CD4-positive, alpha-beta T cell treated with Interleukin-15 for 1 hour (primary cell): ENCODE data around the gene ABCF2.
A peak's percentile ranks its signal among the peaks of the same experiment; 100 is the strongest.

Experiments
- DNase-seq: peaks from one replicate; pipeline ENCODE4 v3.0.0-alpha.2; 2020

The ABCF2 gene

GRCh38 chr7:151240942-151241754, 14.1 kb upstream of the ABCF2 start:
- DNase-seq: no peak

- no peak for DNase-seq
These were observed 13.5 kb upstream of the ABCF2 start for GRCh38 chr7:151240536-151240935.

- DNase-seq: no peak
These were observed 12.9 kb upstream of the ABCF2 start for GRCh38 chr7:151239837-151240459.

GRCh38 chr7:151238924-151239836, 12.2 kb upstream of the ABCF2 start:
- DNase-seq: no peak

DNA sequence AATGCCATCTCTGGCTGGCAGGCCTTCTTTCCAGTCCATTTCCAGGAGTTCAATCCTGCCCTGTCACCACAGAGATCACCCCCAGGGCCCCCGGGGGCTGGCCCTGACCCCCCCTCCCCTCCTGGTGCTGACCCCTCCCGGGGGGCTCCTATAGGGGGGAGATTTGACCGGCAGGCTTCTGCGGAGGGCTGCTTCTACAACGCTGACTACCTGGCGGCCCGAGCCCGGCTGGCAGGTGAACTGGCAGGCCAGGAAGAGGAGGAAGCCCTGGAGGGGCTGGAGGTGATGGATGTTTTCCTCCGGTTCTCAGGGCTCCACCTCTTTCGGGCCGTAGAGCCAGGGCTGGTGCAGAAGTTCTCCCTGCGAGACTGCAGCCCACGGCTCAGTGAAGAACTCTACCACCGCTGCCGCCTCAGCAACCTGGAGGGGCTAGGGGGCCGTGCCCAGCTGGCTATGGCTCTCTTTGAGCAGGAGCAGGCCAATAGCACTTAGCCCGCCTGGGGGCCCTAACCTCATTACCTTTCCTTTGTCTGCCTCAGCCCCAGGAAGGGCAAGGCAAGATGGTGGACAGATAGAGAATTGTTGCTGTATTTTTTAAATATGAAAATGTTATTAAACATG, 11.3 kb upstream of the ABCF2 start:
- DNase-seq: no peak

- no peak for DNase-seq
These were observed 10.5 kb upstream of the ABCF2 start for GRCh38 chr7:151237244-151238189.

- no peak for DNase-seq
These were observed 9.4 kb upstream of the ABCF2 start for GRCh38 chr7:151236406-151236805.

DNA sequence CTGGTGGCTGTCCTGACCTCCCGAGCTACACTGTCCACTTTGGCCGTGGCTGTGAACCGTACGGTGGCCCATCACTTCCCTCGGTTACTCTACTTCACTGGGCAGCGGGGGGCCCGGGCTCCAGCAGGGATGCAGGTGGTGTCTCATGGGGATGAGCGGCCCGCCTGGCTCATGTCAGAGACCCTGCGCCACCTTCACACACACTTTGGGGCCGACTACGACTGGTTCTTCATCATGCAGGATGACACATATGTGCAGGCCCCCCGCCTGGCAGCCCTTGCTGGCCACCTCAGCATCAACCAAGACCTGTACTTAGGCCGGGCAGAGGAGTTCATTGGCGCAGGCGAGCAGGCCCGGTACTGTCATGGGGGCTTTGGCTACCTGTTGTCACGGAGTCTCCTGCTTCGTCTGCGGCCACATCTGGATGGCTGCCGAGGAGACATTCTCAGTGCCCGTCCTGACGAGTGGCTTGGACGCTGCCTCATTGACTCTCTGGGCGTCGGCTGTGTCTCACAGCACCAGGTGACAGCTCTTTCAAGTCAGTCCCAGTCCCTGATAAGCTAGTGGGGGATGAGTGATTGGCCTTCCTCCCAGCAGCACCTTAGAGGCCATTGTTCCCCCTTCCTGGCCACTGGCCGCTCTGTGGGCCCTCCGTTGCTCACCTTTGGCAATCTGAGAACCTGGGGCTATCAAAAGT, 8.2 kb upstream of the ABCF2 start:
- DNase-seq: no peak

DNA sequence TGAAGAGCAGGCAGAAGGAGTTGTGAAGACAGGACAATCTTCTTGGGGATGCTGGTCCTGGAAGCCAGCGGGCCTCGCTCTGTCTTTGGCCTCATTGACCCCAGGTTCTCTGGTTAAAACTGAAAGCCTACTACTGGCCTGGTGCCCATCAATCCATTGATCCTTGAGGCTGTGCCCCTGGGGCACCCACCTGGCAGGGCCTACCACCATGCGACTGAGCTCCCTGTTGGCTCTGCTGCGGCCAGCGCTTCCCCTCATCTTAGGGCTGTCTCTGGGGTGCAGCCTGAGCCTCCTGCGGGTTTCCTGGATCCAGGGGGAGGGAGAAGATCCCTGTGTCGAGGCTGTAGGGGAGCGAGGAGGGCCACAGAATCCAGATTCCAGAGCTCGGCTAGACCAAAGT, 6.8 kb upstream of the ABCF2 start:
- no peak for DNase-seq

GRCh38 chr7:151232917-151233701, 6.1 kb upstream of the ABCF2 start:
- DNase-seq: peak; percentile 68

DNA sequence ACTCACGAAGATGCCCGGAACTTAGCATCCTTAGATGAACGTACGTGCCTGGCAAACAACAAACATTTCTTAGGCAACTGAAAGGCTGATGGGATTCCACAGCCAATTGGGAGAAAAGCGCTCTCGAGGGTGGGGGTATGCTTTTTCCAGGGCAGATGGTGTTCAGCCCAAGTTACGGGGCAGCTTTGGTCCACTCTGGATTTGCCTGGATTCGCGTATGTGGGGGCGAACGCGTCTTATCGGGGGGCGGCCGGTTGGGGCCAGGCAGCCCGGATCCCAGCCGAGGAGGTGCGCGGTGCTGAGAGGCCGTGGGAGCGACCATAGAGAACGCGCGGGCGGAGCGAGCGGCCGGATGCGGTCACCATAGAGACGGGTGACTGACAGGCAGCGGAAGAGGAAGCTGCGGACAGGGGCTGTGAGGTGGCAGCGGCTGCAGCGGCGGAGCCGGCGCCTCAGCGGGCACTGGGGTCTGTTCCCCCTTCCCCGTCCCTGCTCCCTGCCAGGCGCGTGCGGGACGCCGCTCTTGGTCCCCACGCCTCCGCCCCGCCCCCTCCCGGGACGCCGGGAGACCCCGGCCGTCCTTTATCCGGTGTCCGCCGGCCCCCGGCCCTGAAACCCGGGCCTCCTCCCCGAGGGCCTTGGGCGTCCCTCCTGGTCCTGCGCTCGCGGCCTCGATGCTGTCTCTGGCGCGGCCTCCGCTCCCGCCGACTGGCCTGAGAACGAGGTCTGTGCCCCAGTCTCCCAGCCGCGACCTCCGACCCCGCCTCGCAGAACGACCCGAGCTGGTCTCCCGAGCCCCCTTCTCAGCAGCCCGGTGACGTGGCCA, 5.3 kb upstream of the ABCF2 start, which contains the start of gene CHPF2:
TSS of gene CHPF2 (plus strand) at position 393 of the 826 bp plus-strand sequence. CDS start 1,529 bp downstream, outside the sequence.
- DNase-seq: peak; percentile 88

DNA sequence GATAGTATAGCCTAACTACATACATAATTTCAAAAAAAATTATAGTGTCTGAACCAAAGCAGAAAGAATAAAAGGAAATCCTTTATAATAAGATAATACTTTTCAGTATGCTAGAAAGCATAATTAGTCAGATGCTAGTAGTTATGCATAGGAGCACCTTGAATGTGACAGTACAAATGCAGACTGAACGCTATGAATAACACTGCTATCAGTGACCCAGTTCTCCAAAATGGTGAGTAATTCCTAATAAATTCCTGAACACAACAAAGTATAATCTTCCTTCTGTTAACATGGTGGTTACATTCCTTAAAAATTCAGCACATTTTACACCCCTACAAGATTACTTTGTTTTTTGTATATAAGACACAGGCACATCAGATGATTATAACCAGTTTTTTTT, 4.1 kb upstream of the ABCF2 start:
- no peak for DNase-seq

DNA sequence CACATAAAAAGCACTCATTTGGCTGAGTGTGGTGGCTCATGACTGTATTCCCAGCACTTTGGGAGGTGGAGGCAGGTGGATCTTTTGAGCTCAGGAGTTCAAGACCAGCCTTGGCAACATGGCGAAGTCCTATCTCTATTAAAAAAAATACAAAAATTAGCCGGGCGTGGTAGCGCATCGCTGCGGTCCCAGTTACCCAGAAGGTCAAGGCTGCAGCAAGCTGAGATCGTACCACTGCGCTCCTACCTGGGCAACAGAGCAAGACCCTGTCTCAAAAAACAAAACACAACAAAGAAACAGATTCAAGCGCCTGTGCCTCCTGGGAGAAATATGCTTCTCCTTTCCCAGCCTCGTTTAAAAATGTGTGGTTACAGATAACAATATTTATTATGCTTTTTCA, 2.2 kb upstream of the ABCF2 start:
- no peak for DNase-seq

DNA sequence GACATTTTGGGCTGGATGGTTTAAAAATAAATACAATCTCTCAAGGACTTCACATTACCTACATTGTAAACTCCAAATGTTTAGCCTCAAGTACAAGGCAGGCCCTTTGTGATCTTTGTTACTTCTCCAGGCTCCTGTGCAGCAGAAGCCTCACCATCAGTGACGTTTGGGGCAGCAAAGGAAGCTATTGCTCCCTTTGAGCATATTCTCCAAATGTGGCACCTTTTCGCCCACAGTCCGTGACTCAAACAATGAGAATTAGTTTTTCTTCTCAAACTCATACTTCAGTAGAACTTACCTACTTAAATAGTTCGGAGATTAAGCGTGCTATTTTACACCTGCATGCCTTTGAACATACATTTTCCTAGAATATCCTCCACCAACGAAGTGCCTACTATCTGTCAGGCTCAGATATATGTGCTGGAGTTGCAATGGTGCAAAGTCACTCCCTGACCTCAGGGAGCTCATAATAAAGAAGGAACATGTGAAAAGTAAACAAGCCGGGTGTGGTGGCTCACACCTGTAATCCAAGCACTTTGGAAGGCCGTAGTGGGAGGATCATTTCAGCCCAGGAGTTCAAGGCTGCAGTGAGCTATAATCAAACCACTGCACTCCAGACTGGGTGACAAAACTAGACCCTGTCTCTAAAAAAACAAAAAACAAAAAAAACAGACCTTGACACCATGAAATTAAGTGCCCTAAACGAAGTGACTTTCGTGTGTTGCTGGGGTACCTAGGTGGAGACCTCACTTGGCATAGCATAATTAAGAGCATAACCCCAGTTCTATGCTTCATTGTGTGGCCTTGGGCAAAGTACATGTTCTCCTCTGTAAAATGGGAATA, 1.2 kb upstream of the ABCF2 start:
- DNase-seq: no peak

- no peak for DNase-seq
These were observed 488 bp downstream of the ABCF2 start for GRCh38 chr7:151226560-151226874.

DNA sequence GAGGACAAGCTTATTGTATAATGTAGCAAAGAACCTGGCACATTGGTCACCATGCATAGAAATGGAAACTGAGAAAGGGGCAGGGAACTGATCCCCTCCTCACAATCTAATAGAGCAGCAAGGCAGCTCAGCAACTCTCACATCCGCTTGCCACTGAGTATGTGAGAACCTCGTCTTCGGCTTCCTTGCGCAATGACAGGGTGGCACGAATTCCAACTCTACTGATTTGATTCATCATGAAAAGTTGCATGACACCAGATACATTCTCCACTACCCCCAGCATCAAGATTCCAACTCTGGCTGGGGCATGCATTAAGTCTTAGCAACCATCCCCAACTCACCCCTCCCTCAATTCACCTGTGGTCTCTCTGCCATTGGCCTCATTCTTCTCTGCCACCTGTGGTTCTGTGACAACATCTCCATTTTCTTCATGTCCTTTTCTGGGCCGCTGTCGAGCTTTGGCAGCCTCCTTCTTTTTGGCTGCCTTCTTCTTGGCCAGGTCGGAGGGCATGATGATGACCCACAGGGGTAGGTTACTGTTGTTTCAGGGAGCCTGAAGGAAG, 976 bp downstream of the ABCF2 start:
- DNase-seq: no peak

GRCh38 chr7:151223728-151224127, 3.3 kb downstream of the ABCF2 start:
- no peak for DNase-seq

- DNase-seq: no peak
These were observed 8.8 kb downstream of the ABCF2 start for GRCh38 chr7:151218170-151218569.
